GM19043 (cell line): ENCODE measurements around the gene IPMK.
"Not testable (repeated sequence)": the region's sequence is repeated elsewhere in the genome, so short reads cannot be mapped to it uniquely, and the experiment has no call there.

Experiments
- ATAC-seq: cut with Tn5 transposase; IDR thresholded peaks from one replicate; pipeline ENCODE4 v1.9.1; 2021; ENCODE audit warnings: low read depth; ENCODE audit not compliant: unreplicated experiment

The IPMK gene

GRCh38 chr10:58268454-58268945, 806 bp upstream of the IPMK start:
- ATAC-seq: peak; percentile 0

DNA sequence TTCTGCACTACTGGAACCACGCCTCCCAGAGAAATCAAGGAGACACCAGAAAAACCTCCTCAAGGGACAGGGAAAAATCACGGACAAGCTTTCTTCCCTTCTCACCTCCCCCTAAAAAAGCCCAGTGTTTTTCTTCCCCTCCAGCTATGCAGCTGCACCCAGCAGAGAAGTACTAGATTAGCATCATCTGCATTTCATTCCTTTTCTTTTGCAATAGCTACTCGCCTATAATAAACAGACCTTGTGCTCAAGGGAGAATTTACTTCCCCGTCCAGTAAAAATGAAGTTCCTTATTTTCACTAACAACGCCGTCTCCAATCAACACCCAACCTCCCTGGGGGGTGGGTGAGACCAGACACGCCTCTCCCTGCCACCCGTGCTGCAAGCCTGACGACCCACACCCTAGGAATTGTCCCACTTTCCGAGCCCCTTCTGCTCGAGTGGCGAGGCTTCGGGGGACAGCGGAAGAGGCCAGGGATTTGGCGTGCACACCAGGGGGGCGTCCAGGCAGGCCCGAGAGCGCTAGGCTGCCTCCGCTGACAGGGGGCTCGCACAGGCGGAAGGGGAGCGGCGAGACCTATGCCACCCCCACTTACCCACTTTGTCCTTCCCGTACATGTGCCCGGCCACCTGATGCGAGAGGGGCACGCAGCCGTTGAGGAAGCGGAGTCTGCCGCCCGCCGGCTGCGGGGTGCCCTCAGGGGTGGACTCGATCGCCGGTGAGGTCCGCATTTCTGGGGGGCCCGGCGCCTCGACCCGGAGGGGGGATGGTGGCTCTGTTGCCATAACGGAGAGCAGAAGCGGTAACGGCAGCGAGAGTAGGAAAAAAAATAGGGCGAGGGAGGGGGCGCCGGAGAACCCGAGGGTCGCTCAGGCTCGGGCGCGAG, 625 bp downstream of the IPMK start:
- ATAC-seq: no peak

DNA sequence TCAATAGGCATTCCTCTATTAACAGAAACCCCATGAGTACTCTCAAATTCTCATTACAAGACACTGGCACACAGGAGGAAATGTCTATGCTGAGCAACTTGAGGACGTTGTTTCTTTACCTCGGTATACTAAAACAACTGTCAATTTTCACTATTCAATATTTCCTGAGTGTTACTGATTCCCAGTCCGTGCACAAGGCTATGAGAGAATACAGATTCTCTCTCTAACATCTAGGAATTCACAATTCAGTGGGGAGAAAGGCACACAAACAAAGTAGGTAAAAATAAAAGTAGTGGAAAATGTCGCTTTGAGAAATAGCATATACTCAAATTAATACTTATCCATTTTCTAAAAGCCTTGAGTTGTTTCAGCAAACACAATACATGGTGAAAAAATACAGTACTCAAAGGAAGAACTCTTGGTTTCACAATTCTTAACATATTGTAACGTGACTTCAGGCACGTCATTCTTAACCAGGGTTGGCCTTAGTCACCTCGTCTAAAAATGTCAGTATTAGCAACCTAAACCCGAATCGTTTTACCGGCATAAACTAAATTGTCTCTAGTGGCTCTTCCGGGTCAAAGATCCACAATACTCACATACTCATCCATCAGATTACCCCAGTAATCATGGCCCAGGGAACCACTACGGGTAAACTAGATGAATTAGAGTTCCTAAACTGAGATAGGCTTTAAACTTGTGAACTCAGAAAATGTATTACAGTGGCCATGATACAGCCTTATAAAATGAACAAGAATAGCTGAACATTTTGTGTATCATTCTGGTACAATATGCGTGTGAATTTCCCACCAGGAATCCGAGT, 1.5 kb downstream of the IPMK start:
- ATAC-seq: peak; percentile 17

GRCh38 chr10:58265249-58265648, 2.4 kb downstream of the IPMK start:
- ATAC-seq: no peak

DNA sequence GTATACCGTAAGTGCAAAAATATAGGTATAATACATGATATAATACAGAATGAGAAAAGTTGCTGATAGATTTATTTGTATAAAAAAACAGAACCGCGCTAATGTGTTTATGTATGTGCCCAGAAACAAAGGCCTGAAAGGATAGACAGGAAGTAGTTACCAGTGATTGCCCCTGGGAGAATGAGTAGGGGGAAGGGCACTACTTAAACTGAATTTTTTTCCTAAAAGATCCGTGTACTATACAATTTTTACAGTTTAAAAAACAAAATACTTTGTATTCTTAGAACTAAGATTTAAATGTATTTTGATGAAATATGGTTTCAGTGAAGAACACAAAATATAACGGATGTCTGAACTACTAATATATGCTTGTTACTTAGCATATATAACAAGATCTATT, 2.9 kb downstream of the IPMK start:
- no peak for ATAC-seq

- no peak for ATAC-seq
Measured at GRCh38 chr10:58262766-58263165, 4.9 kb downstream of the IPMK start.

GRCh38 chr10:58260334-58260733, 7.4 kb downstream of the IPMK start:
- ATAC-seq: no peak

- no peak for ATAC-seq
Measured at GRCh38 chr10:58258977-58259692, 8.6 kb downstream of the IPMK start.

DNA sequence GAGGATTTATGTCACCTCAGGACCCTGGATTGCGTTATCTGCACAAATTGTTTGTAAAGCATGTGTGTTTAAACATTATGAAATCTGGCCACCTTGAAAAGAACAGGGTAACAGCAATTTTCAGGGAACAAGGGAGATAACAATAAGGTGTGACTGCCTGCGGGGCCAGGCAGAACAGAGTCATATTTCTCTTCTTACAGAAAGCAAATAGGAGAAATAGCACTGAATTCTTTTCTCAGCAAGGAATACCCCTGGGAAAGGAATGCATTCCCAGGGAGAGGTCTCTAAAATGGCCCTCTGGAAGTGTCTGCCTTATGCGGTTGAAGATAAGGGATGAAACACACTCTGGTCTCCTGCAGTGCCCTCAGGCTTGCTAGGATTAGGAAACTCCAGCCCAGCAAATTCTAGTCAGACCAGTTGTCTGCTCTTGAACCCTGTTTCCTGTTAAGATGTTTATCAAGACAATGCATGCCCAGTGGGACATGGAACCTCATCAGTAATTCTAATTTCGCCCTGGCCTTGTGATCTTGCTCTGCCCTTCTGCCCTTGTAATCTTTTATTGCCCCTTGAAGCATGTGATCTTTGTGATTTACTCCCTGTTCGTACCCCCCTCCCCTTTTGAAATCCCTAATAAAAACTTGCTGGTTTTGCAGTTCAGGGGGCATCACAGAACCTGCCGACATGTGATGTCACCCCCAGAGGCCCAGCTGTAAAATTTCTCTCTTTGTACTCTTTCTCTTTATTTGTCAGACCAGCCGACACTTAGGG, 11.5 kb downstream of the IPMK start:
- ATAC-seq: not testable (repeated sequence)

- ATAC-seq: no peak
Measured at GRCh38 chr10:58254644-58255043, 13.1 kb downstream of the IPMK start.

DNA sequence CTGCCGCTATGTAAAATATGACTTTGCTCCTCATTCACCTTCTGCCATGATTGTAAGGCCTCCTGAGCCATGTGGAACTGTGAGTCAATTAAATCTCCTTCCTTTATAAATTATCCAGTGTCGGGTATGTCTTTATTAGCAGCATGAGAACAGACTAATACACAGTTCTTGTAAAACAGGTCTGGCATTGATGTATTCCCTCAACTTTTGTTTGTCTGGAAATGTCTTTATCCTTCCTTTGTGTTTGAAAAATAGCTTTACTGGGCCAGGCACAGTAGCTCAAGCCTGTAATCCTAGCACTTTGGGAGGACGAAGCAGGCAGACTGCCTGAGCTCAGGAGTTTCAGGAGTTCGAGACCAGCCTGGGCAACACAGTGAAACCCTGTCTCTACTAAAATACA, 14.5 kb downstream of the IPMK start:
- no peak for ATAC-seq

DNA sequence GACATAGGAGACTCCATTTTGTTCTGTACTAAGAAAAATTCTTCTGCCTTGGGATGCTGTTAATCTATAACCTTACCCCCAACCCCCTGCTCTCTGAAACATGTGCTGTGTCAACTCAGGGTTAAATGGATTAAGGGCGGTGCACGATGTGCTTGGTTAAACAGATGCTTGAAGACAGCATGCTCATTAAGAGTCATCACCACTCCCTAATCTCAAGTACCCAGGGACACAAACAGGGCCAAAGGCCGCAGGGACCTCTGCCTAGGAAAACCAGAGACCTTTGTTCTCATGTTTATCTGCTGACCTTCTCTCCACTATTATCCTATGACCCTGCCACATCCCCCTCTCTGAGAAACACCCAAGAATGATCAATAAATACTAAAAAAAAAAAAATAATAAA, 23.0 kb downstream of the IPMK start:
- ATAC-seq: not testable (repeated sequence)

DNA sequence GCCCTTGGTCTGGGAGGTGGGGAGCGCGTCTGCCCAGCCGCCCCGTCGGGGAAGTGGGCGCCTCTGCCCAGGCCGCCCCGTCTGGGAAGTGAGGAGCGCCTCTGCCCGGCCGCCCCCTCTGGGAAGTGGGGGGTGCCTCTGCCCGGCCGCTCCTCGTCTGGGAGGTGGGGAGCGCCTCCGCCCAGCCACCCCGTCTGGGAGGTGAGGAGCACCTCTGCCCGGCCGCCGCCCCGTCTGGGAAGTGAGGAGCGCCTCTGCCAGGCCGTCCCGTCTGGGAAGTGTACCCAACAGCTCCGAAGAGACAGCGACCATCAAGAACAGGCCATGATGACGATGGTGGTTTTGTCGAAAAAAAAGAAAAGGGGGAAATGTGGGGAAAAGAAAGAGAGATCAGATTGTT, 23.5 kb downstream of the IPMK start:
- not testable (repeated sequence) for ATAC-seq

DNA sequence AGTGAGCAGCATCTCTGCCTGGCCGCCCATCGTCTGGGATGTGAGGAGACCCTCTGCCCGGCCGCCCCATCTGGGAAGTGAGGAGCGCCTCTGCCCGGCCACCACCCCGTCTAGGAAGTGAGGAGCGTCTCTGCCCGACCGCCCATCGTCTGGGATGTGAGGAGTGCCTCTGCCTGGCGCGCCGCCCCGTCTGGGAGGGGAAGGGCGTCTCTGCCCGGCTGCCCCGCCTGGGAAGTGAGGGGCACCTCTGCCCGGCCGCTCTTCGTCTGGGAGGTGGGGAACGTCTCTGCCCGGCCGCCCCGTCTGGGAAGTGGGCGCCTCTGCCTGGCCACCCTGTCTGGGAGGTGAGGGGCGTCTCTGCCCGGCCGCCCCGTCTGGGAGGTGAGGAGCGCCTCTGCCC, 23.9 kb downstream of the IPMK start:
- ATAC-seq: not testable (repeated sequence)

DNA sequence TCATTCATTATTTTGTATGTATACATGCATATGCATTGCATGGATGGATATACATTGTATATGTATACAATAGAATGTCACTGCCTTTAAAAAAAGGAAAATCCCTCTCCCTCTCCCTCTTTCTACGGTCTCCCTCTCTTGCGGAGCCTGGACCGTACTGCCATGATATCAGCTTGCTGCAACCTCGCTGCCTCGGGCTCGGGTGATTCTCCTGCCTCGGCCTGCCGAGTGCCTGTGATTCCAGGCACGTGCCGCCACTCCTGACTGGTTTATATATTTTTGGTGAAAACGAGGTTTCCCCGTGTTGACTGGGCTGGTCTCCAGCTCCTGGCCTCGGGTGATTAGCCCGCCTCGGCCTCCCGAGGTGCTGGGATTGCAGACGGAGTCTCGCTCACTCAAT, 24.4 kb downstream of the IPMK start:
- ATAC-seq: no peak

DNA sequence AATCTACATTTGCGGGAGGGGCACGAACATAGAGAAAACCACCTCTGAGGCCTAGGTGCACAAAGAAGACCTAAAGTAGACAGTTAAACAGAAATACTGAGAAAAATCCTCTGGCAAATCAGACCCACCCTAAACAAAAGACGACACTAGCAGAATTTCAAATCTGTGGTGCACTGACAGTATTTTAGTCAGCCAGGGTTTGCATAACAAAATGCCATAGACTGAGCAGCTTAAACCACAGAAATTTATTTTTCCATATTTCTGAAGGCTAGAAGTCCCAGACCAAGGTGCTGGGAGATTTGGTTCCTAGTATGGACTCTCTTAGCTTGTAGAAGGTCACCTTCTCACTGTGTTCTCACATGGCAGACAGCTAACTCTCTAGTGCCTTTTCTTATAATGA, 26.3 kb downstream of the IPMK start:
- no peak for ATAC-seq

DNA sequence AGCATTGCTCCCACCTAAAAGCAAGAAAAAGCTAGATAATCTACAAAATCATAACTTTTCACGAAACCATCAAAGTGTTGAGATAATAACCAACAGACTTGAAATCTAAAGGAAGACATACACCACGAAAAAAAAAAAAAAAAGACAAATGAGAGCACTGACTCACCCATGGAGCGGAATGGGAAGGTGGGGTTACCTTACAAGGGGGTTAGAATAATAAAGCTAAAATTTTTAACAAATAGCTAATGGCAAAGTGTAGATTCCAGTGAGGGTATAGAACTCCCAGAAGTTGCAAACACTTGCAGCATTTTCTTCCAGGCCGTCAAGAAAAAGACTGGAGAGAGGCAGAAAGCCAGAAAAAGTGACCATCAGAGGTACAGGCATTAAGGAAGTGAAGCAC, 27.2 kb downstream of the IPMK start:
- ATAC-seq: no peak

GRCh38 chr10:58239561-58240169, 28.0 kb downstream of the IPMK start:
- ATAC-seq: no peak

DNA sequence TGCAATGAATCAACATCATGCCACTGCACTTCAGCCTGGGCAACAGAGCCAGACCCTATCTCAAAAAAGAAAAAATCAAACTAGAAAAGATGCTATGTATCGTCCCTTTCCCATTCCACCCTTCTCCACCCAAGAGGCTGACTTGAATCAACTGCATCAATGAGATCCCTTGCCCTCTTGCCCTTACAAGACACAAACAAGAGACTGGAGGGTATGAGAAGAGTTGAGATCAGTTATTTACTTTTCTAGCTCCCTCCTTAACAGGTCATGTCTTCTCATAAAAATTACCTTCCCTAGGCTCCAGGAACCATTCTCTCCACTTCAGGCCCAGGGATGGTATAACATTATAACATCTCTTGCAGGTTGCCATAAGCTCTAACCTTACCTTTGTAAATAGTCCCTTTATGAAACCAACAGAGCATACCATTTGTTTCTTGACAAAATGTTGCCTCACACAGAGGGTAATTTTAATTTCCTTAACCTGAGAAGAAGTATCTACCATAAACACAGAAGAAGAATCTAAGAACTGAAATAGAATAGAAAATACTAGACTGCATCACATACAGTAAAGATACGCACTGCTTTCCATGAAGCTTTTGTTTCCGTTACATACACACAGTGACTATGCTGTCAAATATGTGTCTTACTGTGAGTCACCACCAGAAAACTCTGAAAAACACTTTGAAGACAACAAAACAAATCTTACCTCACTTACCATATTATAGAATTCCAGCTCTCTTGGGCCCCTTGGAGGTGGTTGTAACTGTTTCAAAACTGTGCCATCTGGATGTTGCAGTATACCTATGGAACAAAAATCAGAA, 30.5 kb downstream of the IPMK start:
- no peak for ATAC-seq
